ENCODE results near the gene METTL8. TPM values are rescaled to one million over a fixed set of nuclear protein-coding genes. Genes with fewer than 3 reads are reported as not detected.

The METTL8 gene
- total and polyA plus RNA-seq, 8 donors: 3.6 to 42.9 (median 7.0) TPM

GRCh38 chr2:171294608-171295007, 139.2 kb downstream of the METTL8 start:
- WGBS, 5 donors: 80 to 93% (median 91%) methylated on average over 5 of the region's 5 CpGs
- no peak for DNase-seq
- no peaks in the 10 kb centered on the region for H3K9me3 ChIP-seq
- H3K36me3 ChIP-seq: no peaks in the 10 kb centered on the region
- no peak for TF ChIP-seq POLR2AphosphoS5 (IDR thresholded peaks at IDR 0.05)
- no peak for TF ChIP-seq EP300 (IDR thresholded peaks at IDR 0.05)
- TF ChIP-seq POLR2A (IDR thresholded peaks at IDR 0.05): no peak
- no peak for TF ChIP-seq CTCF (IDR thresholded peaks at IDR 0.05)
- H3K4me1 ChIP-seq: no peaks in the 10 kb centered on the region
- no peak overlapping the region for H3K27ac ChIP-seq
- no peak overlapping the region for H3K4me3 ChIP-seq
- intact Hi-C loops (cut with DNase I; ENCODE audit: low total_unique reads): no loop called here
- H3K27me3 ChIP-seq: no peaks in the 10 kb centered on the region

- WGBS, 5 donors: 79 to 85% (median 83%) methylated on average over 5 of the region's 5 CpGs
- H3K27ac ChIP-seq: no peak overlapping the region
- H3K4me1 ChIP-seq: no peaks in the 10 kb centered on the region
- intact Hi-C loops (cut with DNase I; ENCODE audit: low total_unique reads): no loop called here
- DNase-seq: no peak
- H3K27me3 ChIP-seq: no peaks in the 10 kb centered on the region
- H3K4me3 ChIP-seq: no peak overlapping the region
- H3K36me3 ChIP-seq: no peaks in the 10 kb centered on the region
- TF ChIP-seq POLR2AphosphoS5 (IDR thresholded peaks at IDR 0.05) (no peak), POLR2A (IDR thresholded peaks at IDR 0.05) (no peak), CTCF (IDR thresholded peaks at IDR 0.05) (no peak), EP300 (IDR thresholded peaks at IDR 0.05) (no peak)
- no peaks in the 10 kb centered on the region for H3K9me3 ChIP-seq
Measured at GRCh38 chr2:171293661-171294060, 140.1 kb downstream of the METTL8 start.

- Histone ChIP-seq H3K27ac (no peak overlapping the region), H3K27me3 (no peaks in the 10 kb centered on the region), H3K4me3 (no peak overlapping the region), H3K9me3 (no peaks in the 10 kb centered on the region), H3K4me1 (peaks cover 0 to 7% (median 0%) of the 10 kb centered on the region in 4 donors), H3K36me3 (no peaks in the 10 kb centered on the region)
- intact Hi-C loops (cut with DNase I; ENCODE audit: low total_unique reads): no loop called here
- no peak for DNase-seq
- 75 to 88% (median 86%) methylated on average over 3 of the region's 3 CpGs for WGBS, 5 donors
- TF ChIP-seq POLR2A (IDR thresholded peaks at IDR 0.05) (no peak), EP300 (IDR thresholded peaks at IDR 0.05) (no peak), POLR2AphosphoS5 (IDR thresholded peaks at IDR 0.05) (no peak), CTCF (IDR thresholded peaks at IDR 0.05) (no peak)
Measured at GRCh38 chr2:171289991-171290390, 143.8 kb downstream of the METTL8 start.

- Histone ChIP-seq H3K9me3 (no peaks in the 10 kb centered on the region), H3K27me3 (no peaks in the 10 kb centered on the region), H3K4me3 (no peak overlapping the region), H3K36me3 (no peaks in the 10 kb centered on the region), H3K27ac (no peak overlapping the region), H3K4me1 (peaks cover 0 to 7% (median 0%) of the 10 kb centered on the region in 4 donors)
- no peak for DNase-seq
- intact Hi-C loops (cut with DNase I; ENCODE audit: low total_unique reads): no loop called here
- TF ChIP-seq CTCF (IDR thresholded peaks at IDR 0.05): no peak
- no peak for TF ChIP-seq POLR2A (IDR thresholded peaks at IDR 0.05)
- no peak for TF ChIP-seq POLR2AphosphoS5 (IDR thresholded peaks at IDR 0.05)
- TF ChIP-seq EP300 (IDR thresholded peaks at IDR 0.05): no peak
Measured at GRCh38 chr2:171289316-171289715, 144.5 kb downstream of the METTL8 start.
